WTC11 (cell line): Measurements from ENCODE around the gene LY9. TPM values are rescaled to one million over a fixed set of nuclear protein-coding genes. Genes with fewer than 3 reads are reported as not detected.

Source experiments
- ATAC-seq: fragments of 200-7000 bp; cut with Tn5 transposase; 2 replicates; pipeline ENCODE4 v1.10.0; 2021; ENCODE audit warnings: mild to moderate bottlenecking, moderate library complexity
- CTCF ChIA-PET: fragments of 300-600 bp; sonication (Branson Sonifier 250); formaldehyde crosslinking; loops from one replicate; lab custom pipeline; 2021; ENCODE audit warnings: antibody characterized with exemption; lab: Charles Lee
- POLR2A ChIA-PET: fragments of 350-600 bp; sonication (Branson Sonifier 250); formaldehyde crosslinking; loops from one replicate; lab custom pipeline; 2021; ENCODE audit warnings: antibody characterized with exemption; lab: Charles Lee
- DNase-seq: peaks from one replicate; pipeline ENCODE4 v3.0.0; 2021; ENCODE audit warnings: low spot score
- H3K27ac Mint-ChIP-seq: 2 replicates; pipeline ENCODE4 v1.8.0; 2021; ENCODE audit warnings: mixed read lengths
- H3K27me3 Mint-ChIP-seq: 2 replicates; pipeline ENCODE4 v1.8.0; 2021; ENCODE audit warnings: low read depth, mild to moderate bottlenecking, moderate library complexity, mixed read lengths
- H3K36me3 Mint-ChIP-seq: 2 replicates; pipeline ENCODE4 v1.8.0; 2021; ENCODE audit warnings: mixed read lengths
- H3K4me1 Mint-ChIP-seq: 2 replicates; pipeline ENCODE4 v1.8.0; 2022; ENCODE audit warnings: mixed read lengths
- H3K4me3 Mint-ChIP-seq: 2 replicates; pipeline ENCODE4 v1.8.0; 2021; ENCODE audit warnings: mild to moderate bottlenecking, moderate library complexity, mixed read lengths
- H3K9me3 Mint-ChIP-seq: 2 replicates; pipeline ENCODE4 v1.8.0; 2021; ENCODE audit warnings: mixed read lengths
- MYBL2 ChIP-seq: sonication (generic); formaldehyde crosslinking; IDR thresholded peaks from 2 replicates; pipeline ENCODE4 v1.8.1; 2023; ENCODE audit warnings: mild to moderate bottlenecking, moderate library complexity, missing genetic modification reagents
- NFE2L1 ChIP-seq: sonication (generic); formaldehyde crosslinking; IDR thresholded peaks from 2 replicates; pipeline ENCODE4 v1.8.1; 2023; ENCODE audit warnings: missing genetic modification reagents
- NR2C2 ChIP-seq: sonication (generic); formaldehyde crosslinking; IDR thresholded peaks from 2 replicates; pipeline ENCODE4 v1.8.0; 2022; ENCODE audit warnings: mild to moderate bottlenecking, missing genetic modification reagents
- SP1 ChIP-seq: sonication (generic); formaldehyde crosslinking; conservative IDR thresholded peaks from 2 replicates; pipeline ENCODE4 v1.8.1; 2022; ENCODE audit warnings: missing genetic modification reagents
- ZNF138 ChIP-seq: sonication (generic); formaldehyde crosslinking; conservative IDR thresholded peaks from 2 replicates; pipeline ENCODE4 v1.8.1; 2022; ENCODE audit warnings: mild to moderate bottlenecking, moderate library complexity, missing genetic modification reagents
- ZNF317 ChIP-seq: sonication (generic); formaldehyde crosslinking; IDR thresholded peaks from 2 replicates; pipeline ENCODE4 v1.8.1; 2023; ENCODE audit warnings: low read depth, mild to moderate bottlenecking, moderate library complexity, missing genetic modification reagents, borderline replicate concordance
- ZNF423 ChIP-seq: fragments of 250-450 bp; sonication (Bioruptor Pico); IDR thresholded peaks from 2 replicates; pipeline ENCODE4 v2.1.2; 2022; ENCODE audit warnings: mild to moderate bottlenecking, moderate library complexity
- total RNA-seq: library from RNA; stranded (reverse); gene quantifications from 3 replicates; pipeline ENCODE4 v1.2.3, GENCODE V29; 2021
- TF ChIP-seq, protein P1 (sequence below): sonication (generic); formaldehyde crosslinking; IDR thresholded peaks from 2 replicates; pipeline ENCODE4 v1.8.1; 2022; ENCODE audit warnings: mild to moderate bottlenecking, missing genetic modification reagents, moderate library complexity, borderline replicate concordance
- TF ChIP-seq, protein P2 (sequence below): fragments of 200-600 bp; IDR thresholded peaks from 2 replicates; pipeline ENCODE4 v1.8.0; 2022; ENCODE audit warnings: antibody characterized with exemption
- TF ChIP-seq, protein P3 (sequence below): sonication (generic); formaldehyde crosslinking; IDR thresholded peaks from 2 replicates; pipeline ENCODE4 v1.8.1; 2022; ENCODE audit warnings: missing genetic modification reagents, borderline replicate concordance
- TF ChIP-seq, protein P4 (sequence below): sonication (generic); formaldehyde crosslinking; IDR thresholded peaks from 2 replicates; pipeline ENCODE4 v1.8.1; 2022; ENCODE audit warnings: low read depth, mild to moderate bottlenecking, moderate library complexity, missing genetic modification reagents, borderline replicate concordance
- TF ChIP-seq, protein P5 (sequence below): fragments of 250-450 bp; sonication (Bioruptor Pico); conservative IDR thresholded peaks from 2 replicates; pipeline ENCODE4 v1.9.0; 2021; ENCODE audit warnings: mild to moderate bottlenecking
- TF ChIP-seq, protein P6 (sequence below): sonication (generic); formaldehyde crosslinking; conservative IDR thresholded peaks from 2 replicates; pipeline ENCODE4 v1.8.1; 2022; ENCODE audit warnings: mild to moderate bottlenecking, missing genetic modification reagents
- TF ChIP-seq, protein P7 (sequence below): fragments of 250-450 bp; sonication (Bioruptor Pico); IDR thresholded peaks from 2 replicates; pipeline ENCODE4 v2.1.2; 2022; ENCODE audit warnings: mild to moderate bottlenecking, moderate library complexity

LY9 gene
- total RNA-seq, 1 experiment from 2014 or later = not detected

DNA sequence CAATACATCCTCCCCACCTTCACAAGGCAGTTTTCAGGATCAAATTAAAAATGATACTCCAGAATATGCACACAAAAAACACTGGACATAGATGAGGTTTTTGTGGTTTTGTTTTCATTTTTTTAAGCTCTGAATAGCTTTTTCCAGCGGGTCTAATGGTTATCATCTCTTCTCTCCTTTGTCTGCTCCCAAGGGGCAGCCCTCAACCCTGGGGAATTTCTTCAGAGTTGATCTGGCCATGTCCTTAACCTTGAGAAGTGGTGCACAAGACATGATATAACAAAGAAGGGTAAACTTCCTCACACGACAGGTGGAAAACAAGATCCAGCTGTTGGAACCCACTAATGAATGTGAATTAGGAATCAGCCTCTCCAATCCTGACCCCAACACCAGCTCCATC is 68.2 kb downstream of the LY9 start:
- no peak overlapping the region for H3K27ac Mint-ChIP-seq
- CTCF ChIA-PET = interaction anchor here (0.8 to 3.1 kb wide), 6 partner anchors 43 to 96 kb away, joined by 3 to 8 read pairs (median 4); partner anchors contain the start of gene ITLN2
- peaks cover 7% of the 10 kb centered on the region for H3K4me1 Mint-ChIP-seq

DNA sequence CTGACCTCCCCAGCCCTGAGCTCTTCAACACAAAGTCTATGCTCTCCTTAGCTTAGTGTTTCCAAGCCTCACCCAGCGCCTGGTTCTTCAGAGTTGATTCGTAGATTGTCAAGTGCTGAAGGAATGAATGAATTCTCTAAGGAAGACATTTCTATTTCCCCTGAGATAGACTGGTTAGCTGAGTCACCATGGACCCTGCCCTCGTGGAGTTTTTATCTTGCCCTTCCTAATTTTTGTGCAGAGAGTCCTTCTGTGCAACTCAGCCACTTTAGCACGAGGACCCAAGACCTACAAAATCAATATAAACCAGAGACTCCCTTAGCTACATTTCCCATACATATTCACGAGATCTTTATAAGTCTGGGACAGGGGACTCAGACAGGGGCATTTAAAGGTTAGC is 69.4 kb downstream of the LY9 start:
- no peak overlapping the region for H3K27ac Mint-ChIP-seq
- H3K9me3 Mint-ChIP-seq = no peaks in the 10 kb centered on the region
- no peak overlapping the region for H3K4me3 Mint-ChIP-seq
- CTCF ChIA-PET = interaction anchor here (1.5 kb wide), 1 partner anchor 89 kb away, joined by 8 read pairs; the partner anchor contains the start of gene ITLN2
- TF ChIP-seq, protein P1, sequence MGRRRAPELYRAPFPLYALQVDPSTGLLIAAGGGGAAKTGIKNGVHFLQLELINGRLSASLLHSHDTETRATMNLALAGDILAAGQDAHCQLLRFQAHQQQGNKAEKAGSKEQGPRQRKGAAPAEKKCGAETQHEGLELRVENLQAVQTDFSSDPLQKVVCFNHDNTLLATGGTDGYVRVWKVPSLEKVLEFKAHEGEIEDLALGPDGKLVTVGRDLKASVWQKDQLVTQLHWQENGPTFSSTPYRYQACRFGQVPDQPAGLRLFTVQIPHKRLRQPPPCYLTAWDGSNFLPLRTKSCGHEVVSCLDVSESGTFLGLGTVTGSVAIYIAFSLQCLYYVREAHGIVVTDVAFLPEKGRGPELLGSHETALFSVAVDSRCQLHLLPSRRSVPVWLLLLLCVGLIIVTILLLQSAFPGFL (CRISPR knock-in tag) = no peak
- TF ChIP-seq ZNF138 (CRISPR knock-in tag) = no peak
- H3K4me1 Mint-ChIP-seq = peaks cover 7% of the 10 kb centered on the region
- no peaks in the 10 kb centered on the region for H3K36me3 Mint-ChIP-seq
- H3K27me3 Mint-ChIP-seq = no peaks in the 10 kb centered on the region
- ATAC-seq = no peak
- POLR2A ChIA-PET = no interaction called here
- DNase-seq = no peak

More for the DNA sequence above, 68.2 kb downstream of the LY9 start:
- no peak for DNase-seq
- POLR2A ChIA-PET = no interaction called here
- Mint-ChIP-seq H3K27me3 (no peaks in the 10 kb centered on the region), H3K36me3 (no peaks in the 10 kb centered on the region), H3K9me3 (no peaks in the 10 kb centered on the region), H3K4me3 (no peak overlapping the region)
- no peak for TF ChIP-seq ZNF423 (CRISPR knock-in tag)
- TF ChIP-seq, protein P2, sequence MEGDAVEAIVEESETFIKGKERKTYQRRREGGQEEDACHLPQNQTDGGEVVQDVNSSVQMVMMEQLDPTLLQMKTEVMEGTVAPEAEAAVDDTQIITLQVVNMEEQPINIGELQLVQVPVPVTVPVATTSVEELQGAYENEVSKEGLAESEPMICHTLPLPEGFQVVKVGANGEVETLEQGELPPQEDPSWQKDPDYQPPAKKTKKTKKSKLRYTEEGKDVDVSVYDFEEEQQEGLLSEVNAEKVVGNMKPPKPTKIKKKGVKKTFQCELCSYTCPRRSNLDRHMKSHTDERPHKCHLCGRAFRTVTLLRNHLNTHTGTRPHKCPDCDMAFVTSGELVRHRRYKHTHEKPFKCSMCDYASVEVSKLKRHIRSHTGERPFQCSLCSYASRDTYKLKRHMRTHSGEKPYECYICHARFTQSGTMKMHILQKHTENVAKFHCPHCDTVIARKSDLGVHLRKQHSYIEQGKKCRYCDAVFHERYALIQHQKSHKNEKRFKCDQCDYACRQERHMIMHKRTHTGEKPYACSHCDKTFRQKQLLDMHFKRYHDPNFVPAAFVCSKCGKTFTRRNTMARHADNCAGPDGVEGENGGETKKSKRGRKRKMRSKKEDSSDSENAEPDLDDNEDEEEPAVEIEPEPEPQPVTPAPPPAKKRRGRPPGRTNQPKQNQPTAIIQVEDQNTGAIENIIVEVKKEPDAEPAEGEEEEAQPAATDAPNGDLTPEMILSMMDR = no peak
- TF ChIP-seq, protein P3, sequence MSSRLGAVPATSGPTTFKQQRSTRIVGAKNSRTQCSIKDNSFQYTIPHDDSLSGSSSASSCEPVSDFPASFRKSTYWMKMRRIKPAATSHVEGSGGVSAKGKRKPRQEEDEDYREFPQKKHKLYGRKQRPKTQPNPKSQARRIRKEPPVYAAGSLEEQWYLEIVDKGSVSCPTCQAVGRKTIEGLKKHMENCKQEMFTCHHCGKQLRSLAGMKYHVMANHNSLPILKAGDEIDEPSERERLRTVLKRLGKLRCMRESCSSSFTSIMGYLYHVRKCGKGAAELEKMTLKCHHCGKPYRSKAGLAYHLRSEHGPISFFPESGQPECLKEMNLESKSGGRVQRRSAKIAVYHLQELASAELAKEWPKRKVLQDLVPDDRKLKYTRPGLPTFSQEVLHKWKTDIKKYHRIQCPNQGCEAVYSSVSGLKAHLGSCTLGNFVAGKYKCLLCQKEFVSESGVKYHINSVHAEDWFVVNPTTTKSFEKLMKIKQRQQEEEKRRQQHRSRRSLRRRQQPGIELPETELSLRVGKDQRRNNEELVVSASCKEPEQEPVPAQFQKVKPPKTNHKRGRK (CRISPR knock-in tag) = no peak
- no peak for TF ChIP-seq NFE2L1 (CRISPR knock-in tag)
- TF ChIP-seq, protein P4, sequence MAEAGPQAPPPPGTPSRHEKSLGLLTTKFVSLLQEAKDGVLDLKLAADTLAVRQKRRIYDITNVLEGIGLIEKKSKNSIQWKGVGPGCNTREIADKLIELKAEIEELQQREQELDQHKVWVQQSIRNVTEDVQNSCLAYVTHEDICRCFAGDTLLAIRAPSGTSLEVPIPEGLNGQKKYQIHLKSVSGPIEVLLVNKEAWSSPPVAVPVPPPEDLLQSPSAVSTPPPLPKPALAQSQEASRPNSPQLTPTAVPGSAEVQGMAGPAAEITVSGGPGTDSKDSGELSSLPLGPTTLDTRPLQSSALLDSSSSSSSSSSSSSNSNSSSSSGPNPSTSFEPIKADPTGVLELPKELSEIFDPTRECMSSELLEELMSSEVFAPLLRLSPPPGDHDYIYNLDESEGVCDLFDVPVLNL (CRISPR knock-in tag) = no peak
- TF ChIP-seq, protein P5, sequence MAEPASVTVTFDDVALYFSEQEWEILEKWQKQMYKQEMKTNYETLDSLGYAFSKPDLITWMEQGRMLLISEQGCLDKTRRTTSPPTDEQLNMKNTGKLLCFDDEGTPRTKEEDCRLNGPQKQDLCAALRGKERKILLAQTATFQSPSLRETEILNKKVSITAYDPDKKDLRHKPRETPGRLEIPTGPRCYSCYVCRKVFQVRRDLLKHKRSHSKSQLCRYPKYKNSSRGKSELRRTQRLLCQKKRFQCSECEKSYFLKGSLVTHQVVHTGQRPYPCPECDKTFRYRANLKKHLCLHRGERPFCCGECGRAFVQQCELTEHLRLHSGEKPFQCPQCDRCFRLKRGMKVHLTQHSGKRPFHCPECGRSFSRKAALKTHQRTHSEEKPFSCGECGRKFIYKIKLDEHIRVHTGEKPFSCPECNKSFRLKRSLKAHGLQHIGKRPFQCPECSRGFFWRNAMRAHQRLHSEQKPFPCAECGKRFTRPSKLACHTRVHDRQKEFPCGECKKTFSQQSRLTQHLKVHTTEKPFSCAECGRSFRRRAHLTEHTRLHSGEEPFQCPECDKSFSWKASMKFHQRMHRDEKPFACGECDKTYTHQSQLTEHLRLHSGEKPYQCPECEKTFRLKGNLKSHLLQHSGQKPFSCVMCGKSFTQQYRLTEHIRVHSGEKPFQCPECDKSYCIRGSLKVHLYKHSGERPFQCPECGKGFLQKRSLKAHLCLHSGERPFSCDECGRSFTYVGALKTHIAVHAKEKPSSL (CRISPR knock-in tag) = no peak
- TF ChIP-seq, protein P6, sequence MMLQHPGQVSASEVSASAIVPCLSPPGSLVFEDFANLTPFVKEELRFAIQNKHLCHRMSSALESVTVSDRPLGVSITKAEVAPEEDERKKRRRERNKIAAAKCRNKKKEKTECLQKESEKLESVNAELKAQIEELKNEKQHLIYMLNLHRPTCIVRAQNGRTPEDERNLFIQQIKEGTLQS (CRISPR knock-in tag) = no peak
- no peak for ATAC-seq

DNA sequence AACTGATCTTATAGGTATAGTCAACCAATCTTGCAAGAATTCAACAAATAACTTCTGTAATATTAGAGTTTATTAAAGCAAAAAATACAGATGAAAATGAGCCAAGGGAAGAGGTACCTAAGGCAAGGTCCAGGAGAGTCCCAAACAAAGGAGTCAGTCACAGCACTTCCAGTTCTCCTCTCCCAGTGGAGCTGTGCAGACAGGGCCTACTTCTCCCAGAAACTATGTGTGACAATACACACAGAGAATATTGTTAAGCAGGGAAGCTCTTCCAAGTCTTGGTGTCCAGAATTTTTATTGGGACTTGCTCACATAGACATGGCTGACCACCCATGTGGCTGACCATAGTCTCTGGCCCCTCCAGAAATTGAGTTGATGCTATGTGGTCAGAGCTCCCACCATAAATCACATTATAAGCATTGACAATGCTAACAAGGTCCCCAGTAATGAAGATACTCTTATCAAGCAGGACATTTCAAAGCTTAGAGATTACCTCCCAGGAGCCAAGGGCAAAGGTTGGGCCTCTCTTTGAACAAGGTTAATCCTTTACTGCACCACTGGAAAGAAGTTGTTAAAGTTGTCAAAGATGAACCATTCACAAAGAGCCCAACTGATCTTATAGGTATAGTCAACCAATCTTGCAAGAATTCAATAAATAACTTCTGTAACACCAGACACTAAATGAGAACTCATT is 70.2 kb downstream of the LY9 start:
- no peaks in the 10 kb centered on the region for H3K27me3 Mint-ChIP-seq
- no peak overlapping the region for H3K27ac Mint-ChIP-seq
- no peak for ATAC-seq
- H3K9me3 Mint-ChIP-seq = no peaks in the 10 kb centered on the region
- no peak for DNase-seq
- no peak overlapping the region for H3K4me3 Mint-ChIP-seq
- CTCF ChIA-PET = interaction anchor here (1.1 kb wide), 1 partner anchor 11 kb away, joined by 3 read pairs; no protein-coding TSS in a partner anchor
- peaks cover 9% of the 10 kb centered on the region for H3K4me1 Mint-ChIP-seq
- POLR2A ChIA-PET = no interaction called here
- H3K36me3 Mint-ChIP-seq = no peaks in the 10 kb centered on the region
- TF ChIP-seq SP1 (no peak), NFE2L1 (CRISPR knock-in tag) (no peak), ZNF317 (CRISPR knock-in tag) (no peak), MYBL2 (CRISPR knock-in tag) (no peak), NR2C2 (CRISPR knock-in tag) (no peak)
- TF ChIP-seq, protein P7, sequence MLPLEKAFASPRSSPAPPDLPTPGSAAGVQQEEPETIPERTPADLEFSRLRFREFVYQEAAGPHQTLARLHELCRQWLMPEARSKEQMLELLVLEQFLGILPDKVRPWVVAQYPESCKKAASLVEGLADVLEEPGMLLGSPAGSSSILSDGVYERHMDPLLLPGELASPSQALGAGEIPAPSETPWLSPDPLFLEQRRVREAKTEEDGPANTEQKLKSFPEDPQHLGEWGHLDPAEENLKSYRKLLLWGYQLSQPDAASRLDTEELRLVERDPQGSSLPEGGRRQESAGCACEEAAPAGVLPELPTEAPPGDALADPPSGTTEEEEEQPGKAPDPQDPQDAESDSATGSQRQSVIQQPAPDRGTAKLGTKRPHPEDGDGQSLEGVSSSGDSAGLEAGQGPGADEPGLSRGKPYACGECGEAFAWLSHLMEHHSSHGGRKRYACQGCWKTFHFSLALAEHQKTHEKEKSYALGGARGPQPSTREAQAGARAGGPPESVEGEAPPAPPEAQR (CRISPR knock-in tag) = no peak
- TF ChIP-seq, protein P1 (CRISPR knock-in tag) = no peak
